ENCODE results near the gene MAP2K5. TPM values are rescaled to one million over a fixed set of nuclear protein-coding genes. Genes with fewer than 3 reads are reported as not detected.

MAP2K5 gene
- total RNA-seq, 2 experiments from 2014 or later: 22.2 to 27.9 TPM

- no peak for DNase-seq
- peaks cover 30% of the 10 kb centered on the region for H3K36me3 Mint-ChIP-seq (ENCODE audit: low read depth)
- CTCF ChIA-PET: no interaction called here
- Histone ChIP-seq H3K9me3 (ENCODE audit: control insufficient read depth in 1 of 2, insufficient read depth in 1 of 2, low read length in 2 of 2) (no peaks in the 10 kb centered on the region), H3K27me3 (ENCODE audit: control insufficient read depth in 1 of 2, insufficient read depth in 2 of 2, low read length in 2 of 2) (no peaks in the 10 kb centered on the region), H3K36me3 (ENCODE audit: insufficient read depth, low read length) (peaks cover 10% of the 10 kb centered on the region), H3K4me3 (ENCODE audit: low read length) (no peak overlapping the region), H3K4me1 (ENCODE audit: insufficient read depth, low read length) (no peaks in the 10 kb centered on the region), H3K27ac (ENCODE audit: low read depth in 1 of 2, low read length in 2 of 2) (no peak overlapping the region)
- no peaks in the 10 kb centered on the region for H3K9me3 Mint-ChIP-seq
- peaks cover 11% of the 10 kb centered on the region for H3K4me1 Mint-ChIP-seq (ENCODE audit: low read depth)
- H3K27ac Mint-ChIP-seq: no peak overlapping the region
- H3K27me3 Mint-ChIP-seq: no peaks in the 10 kb centered on the region
- no peak for ATAC-seq (ENCODE audit: poor library complexity)
- POLR2A ChIA-PET: interaction anchor here (0.5 kb wide), 1 partner anchor 28 kb away, joined by 3 read pairs; no protein-coding TSS in a partner anchor
- no peak for TF ChIP-seq CTCF (IDR thresholded peaks at IDR 0.05)
- no peak overlapping the region for H3K4me3 Mint-ChIP-seq
- intact Hi-C loops (cut with DNase I, micrococcal nuclease): loop anchor here in 1 of 2 experiments (5.0 to 10.0 kb wide), 2 partner anchors 49 to 696 kb away; partner anchors contain the start of gene CLN6
Observed at GRCh38 chr15:67528513-67528912, 14.0 kb upstream of the MAP2K5 start.

GRCh38 chr15:67531379-67531914 is 11.1 kb upstream of the MAP2K5 start:
- CTCF ChIA-PET: interaction anchor here (1.2 kb wide), 1 partner anchor 9 kb away, joined by 5 read pairs; no protein-coding TSS in a partner anchor

GRCh38 chr15:67533873-67534272 is 8.6 kb upstream of the MAP2K5 start:
- ATAC-seq (ENCODE audit: poor library complexity): no peak
- H3K4me1 ChIP-seq (ENCODE audit: insufficient read depth, low read length): no peaks in the 10 kb centered on the region
- Mint-ChIP-seq H3K4me1 (ENCODE audit: low read depth) (peaks cover 3% of the 10 kb centered on the region), H3K36me3 (ENCODE audit: low read depth) (no peaks in the 10 kb centered on the region), H3K27me3 (no peaks in the 10 kb centered on the region), H3K9me3 (no peaks in the 10 kb centered on the region), H3K4me3 (no peak overlapping the region), H3K27ac (no peak overlapping the region)
- DNase-seq: no peak
- H3K36me3 ChIP-seq (ENCODE audit: insufficient read depth, low read length): no peaks in the 10 kb centered on the region
- no peaks in the 10 kb centered on the region for H3K9me3 ChIP-seq (ENCODE audit: control insufficient read depth in 1 of 2, insufficient read depth in 1 of 2, low read length in 2 of 2)
- no peaks in the 10 kb centered on the region for H3K27me3 ChIP-seq (ENCODE audit: control insufficient read depth in 1 of 2, insufficient read depth in 2 of 2, low read length in 2 of 2)
- ChIA-PET CTCF (interaction anchor here (1.2 kb wide), 1 partner anchor 77 kb away, joined by 3 read pairs; no protein-coding TSS in a partner anchor), POLR2A (no interaction called here)
- H3K4me3 ChIP-seq (ENCODE audit: low read length): no peak overlapping the region
- TF ChIP-seq CTCF (IDR thresholded peaks at IDR 0.05): no peak
- intact Hi-C loops (cut with DNase I, micrococcal nuclease): no loop called here
- no peak overlapping the region for H3K27ac ChIP-seq (ENCODE audit: low read depth in 1 of 2, low read length in 2 of 2)

More at GRCh38 chr15:67531379-67531914, 11.1 kb upstream of the MAP2K5 start:
- POLR2A ChIA-PET: interaction anchor here (1.0 kb wide), 1 partner anchor 11 kb away, joined by 5 read pairs; the partner anchor contains the start of gene MAP2K5
- no peak overlapping the region for H3K4me3 ChIP-seq (ENCODE audit: low read length)
- intact Hi-C loops (cut with DNase I, micrococcal nuclease): no loop called here
- no peak for TF ChIP-seq CTCF (IDR thresholded peaks at IDR 0.05)
- Mint-ChIP-seq H3K36me3 (ENCODE audit: low read depth) (peaks cover 24% of the 10 kb centered on the region), H3K27me3 (no peaks in the 10 kb centered on the region), H3K9me3 (no peaks in the 10 kb centered on the region), H3K27ac (no peak overlapping the region), H3K4me1 (ENCODE audit: low read depth) (no peaks in the 10 kb centered on the region), H3K4me3 (no peak overlapping the region)
- DNase-seq (no peak), ATAC-seq (ENCODE audit: poor library complexity) (no peak)
- no peaks in the 10 kb centered on the region for H3K9me3 ChIP-seq (ENCODE audit: control insufficient read depth in 1 of 2, insufficient read depth in 1 of 2, low read length in 2 of 2)
- H3K27me3 ChIP-seq (ENCODE audit: control insufficient read depth in 1 of 2, insufficient read depth in 2 of 2, low read length in 2 of 2): no peaks in the 10 kb centered on the region
- H3K36me3 ChIP-seq (ENCODE audit: insufficient read depth, low read length): peaks cover 10% of the 10 kb centered on the region
- no peaks in the 10 kb centered on the region for H3K4me1 ChIP-seq (ENCODE audit: insufficient read depth, low read length)
- H3K27ac ChIP-seq (ENCODE audit: low read depth in 1 of 2, low read length in 2 of 2): no peak overlapping the region

Data from CD4-positive, alpha-beta T cell (primary cell).